Endodermal cell (in vitro differentiated cells): ENCODE data around the gene CYP19A1. TPM values are rescaled to one million over a fixed set of nuclear protein-coding genes. Genes with fewer than 3 reads are reported as not detected.

ENCODE experiments used
- DNase-seq: peaks from one replicate; pipeline ENCODE4 v3.0.0-alpha.2; 2017
- H3K27ac ChIP-seq: 2 replicates; pipeline ENCODE4 v1.5.1; 2013; ENCODE audit warnings: mild to moderate bottlenecking, low read depth, low read length, moderate library complexity
- H3K27me3 ChIP-seq: 2 replicates; pipeline ENCODE4 v1.6.1; 2013; ENCODE audit warnings: mild to moderate bottlenecking, low read length, moderate library complexity; ENCODE audit not compliant: insufficient read depth, control insufficient read depth, poor library complexity, severe bottlenecking
- H3K36me3 ChIP-seq: 2 replicates; pipeline ENCODE4 v1.7.0; 2013; ENCODE audit warnings: mild to moderate bottlenecking, low read length, moderate library complexity; ENCODE audit not compliant: control insufficient read depth, insufficient read depth
- H3K4me1 ChIP-seq: one replicate; pipeline ENCODE4 v1.7.0; 2013; ENCODE audit warnings: low read length; ENCODE audit not compliant: control insufficient read depth, insufficient read depth
- H3K4me3 ChIP-seq: 2 replicates; pipeline ENCODE4 v1.5.1; 2013; ENCODE audit warnings: mild to moderate bottlenecking, low read length, moderate library complexity
- H3K9ac ChIP-seq: 2 replicates; pipeline ENCODE4 v1.6.1; 2013; ENCODE audit warnings: mild to moderate bottlenecking, low read length, moderate library complexity; ENCODE audit not compliant: poor library complexity, severe bottlenecking; ENCODE audit errors: extremely low read depth
- H3K9me3 ChIP-seq: 2 replicates; pipeline ENCODE4 v1.6.1; 2013; ENCODE audit warnings: mild to moderate bottlenecking, low read length, moderate library complexity; ENCODE audit not compliant: control insufficient read depth
- H3K27ac Mint-ChIP-seq: 2 replicates; pipeline ENCODE4 v1.8.0; 2020; ENCODE audit warnings: mixed read lengths
- H3K27me3 Mint-ChIP-seq: 2 replicates; pipeline ENCODE4 v1.8.0; 2021; ENCODE audit warnings: mild to moderate bottlenecking, mixed read lengths; ENCODE audit not compliant: insufficient read depth
- H3K36me3 Mint-ChIP-seq: 2 replicates; pipeline ENCODE4 v1.8.0; 2020; ENCODE audit warnings: low read depth, mixed read lengths
- H3K4me1 Mint-ChIP-seq: 2 replicates; pipeline ENCODE4 v1.8.0; 2020; ENCODE audit warnings: mixed read lengths
- H3K4me3 Mint-ChIP-seq: 2 replicates; pipeline ENCODE4 v1.8.0; 2020; ENCODE audit warnings: mild to moderate bottlenecking, moderate library complexity, mixed read lengths
- H3K9me3 Mint-ChIP-seq: 2 replicates; pipeline ENCODE4 v1.8.0; 2020; ENCODE audit warnings: mild to moderate bottlenecking, mixed read lengths
- WGBS, 2 experiments: methylation state at CpG; one replicate each; pipeline versions ENCODE4 v1.1.5 to v1.1.7; 2013; ENCODE audit warnings: missing lambda C conversion rate in 2 of 2, mixed read lengths in 1 of 2; ENCODE audit not compliant: insufficient coverage in 1 of 2, insufficient read length in 1 of 2; 5-methylcytosine and 5-hydroxymethylcytosine counted together
- total RNA-seq, 2 donors: library from RNA; stranded (reverse); fragmentation: NEBNext Ultra II Directional in 1 of 2; extraction: Animal tissue kit (Norgen Biotek cat#: 25700) in 1 of 2; gene quantifications; 2 replicates in 1 of 2; 3 replicates in 1 of 2; pipeline ENCODE4 v1.2.1, GENCODE V29; 2021
- TF ChIP-seq, protein P1 (sequence below): fragments of 200-600 bp; sonication (generic); conservative IDR thresholded peaks from 2 replicates; pipeline ENCODE4 v1.5.0; 2021; ENCODE audit warnings: antibody characterized with exemption, mild to moderate bottlenecking

Gene CYP19A1
- total RNA-seq, 2 donors from 2014 or later, result not detected

DNA sequence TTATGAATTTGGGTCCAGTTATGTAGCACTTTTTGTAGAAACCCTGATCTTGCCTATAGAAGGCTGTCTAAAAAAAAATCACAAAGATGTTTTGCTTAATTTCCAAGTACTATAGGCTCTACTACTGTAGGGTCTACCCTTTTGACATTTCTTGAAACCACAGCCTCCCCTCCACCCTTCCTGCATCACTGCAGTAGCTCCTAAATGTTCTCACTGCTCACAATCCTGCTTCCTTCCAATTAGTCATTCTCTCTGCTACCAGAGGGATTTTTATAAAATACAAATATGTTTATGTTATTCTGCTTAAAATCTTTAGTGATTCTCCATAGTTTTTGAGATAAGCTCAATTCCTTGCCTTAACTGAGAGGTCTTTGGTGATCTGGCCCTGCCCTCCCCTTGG is 114.0 kb downstream of the CYP19A1 start:
- Mint-ChIP-seq H3K9me3 (no peaks in the 10 kb centered on the region), H3K4me3 (no peak overlapping the region), H3K27me3 (peaks cover 3% of the 10 kb centered on the region), H3K4me1 (peaks cover 6% of the 10 kb centered on the region), H3K36me3 (no peaks in the 10 kb centered on the region), H3K27ac (no peak overlapping the region)
- H3K9ac ChIP-seq, result no peak overlapping the region
- no peaks in the 10 kb centered on the region for H3K9me3 ChIP-seq
- no peaks in the 10 kb centered on the region for H3K36me3 ChIP-seq
- no peaks in the 10 kb centered on the region for H3K27me3 ChIP-seq
- TF ChIP-seq, protein P1, sequence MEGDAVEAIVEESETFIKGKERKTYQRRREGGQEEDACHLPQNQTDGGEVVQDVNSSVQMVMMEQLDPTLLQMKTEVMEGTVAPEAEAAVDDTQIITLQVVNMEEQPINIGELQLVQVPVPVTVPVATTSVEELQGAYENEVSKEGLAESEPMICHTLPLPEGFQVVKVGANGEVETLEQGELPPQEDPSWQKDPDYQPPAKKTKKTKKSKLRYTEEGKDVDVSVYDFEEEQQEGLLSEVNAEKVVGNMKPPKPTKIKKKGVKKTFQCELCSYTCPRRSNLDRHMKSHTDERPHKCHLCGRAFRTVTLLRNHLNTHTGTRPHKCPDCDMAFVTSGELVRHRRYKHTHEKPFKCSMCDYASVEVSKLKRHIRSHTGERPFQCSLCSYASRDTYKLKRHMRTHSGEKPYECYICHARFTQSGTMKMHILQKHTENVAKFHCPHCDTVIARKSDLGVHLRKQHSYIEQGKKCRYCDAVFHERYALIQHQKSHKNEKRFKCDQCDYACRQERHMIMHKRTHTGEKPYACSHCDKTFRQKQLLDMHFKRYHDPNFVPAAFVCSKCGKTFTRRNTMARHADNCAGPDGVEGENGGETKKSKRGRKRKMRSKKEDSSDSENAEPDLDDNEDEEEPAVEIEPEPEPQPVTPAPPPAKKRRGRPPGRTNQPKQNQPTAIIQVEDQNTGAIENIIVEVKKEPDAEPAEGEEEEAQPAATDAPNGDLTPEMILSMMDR, result no peak
- no peak overlapping the region for H3K4me3 ChIP-seq
- H3K27ac ChIP-seq, result no peak overlapping the region
- DNase-seq, result no peak
- H3K4me1 ChIP-seq, result no peaks in the 10 kb centered on the region

DNA sequence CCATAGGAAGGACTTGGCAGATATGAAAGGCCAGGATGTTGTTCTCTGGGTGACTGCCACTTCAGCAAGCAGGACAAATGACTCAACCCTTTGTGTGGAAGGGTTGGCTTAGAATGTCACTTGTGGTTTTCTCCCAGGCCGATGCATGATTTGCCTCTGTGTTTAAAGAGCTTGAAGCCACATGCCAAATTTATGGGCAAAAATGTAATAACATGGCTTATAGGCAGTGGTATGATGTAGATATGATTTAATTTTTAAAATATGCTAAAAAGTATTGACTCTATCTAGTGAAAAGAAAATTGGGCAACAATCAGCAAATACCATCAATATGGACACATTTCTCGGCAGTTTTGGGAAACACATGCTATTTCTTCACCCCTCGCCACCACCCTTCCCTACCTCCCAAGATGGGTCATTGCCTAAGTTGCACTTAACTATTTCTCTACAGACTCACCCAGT is 114.6 kb downstream of the CYP19A1 start:
- Histone ChIP-seq H3K4me3 (no peak overlapping the region), H3K9me3 (no peaks in the 10 kb centered on the region), H3K36me3 (no peaks in the 10 kb centered on the region), H3K27ac (no peak overlapping the region), H3K9ac (no peak overlapping the region), H3K4me1 (no peaks in the 10 kb centered on the region), H3K27me3 (no peaks in the 10 kb centered on the region)
- no peak overlapping the region for H3K4me3 Mint-ChIP-seq
- 93% methylated on average over 3 of the region's 3 CpGs; no CpG with 5 or more reads in 1 of the 2 experiments for WGBS, 2 experiments
- H3K36me3 Mint-ChIP-seq, result no peaks in the 10 kb centered on the region
- no peak overlapping the region for H3K27ac Mint-ChIP-seq
- H3K4me1 Mint-ChIP-seq, result peaks cover 6% of the 10 kb centered on the region
- TF ChIP-seq, protein P1, result no peak
- peaks cover 3% of the 10 kb centered on the region for H3K27me3 Mint-ChIP-seq
- no peaks in the 10 kb centered on the region for H3K9me3 Mint-ChIP-seq
- no peak for DNase-seq

DNA sequence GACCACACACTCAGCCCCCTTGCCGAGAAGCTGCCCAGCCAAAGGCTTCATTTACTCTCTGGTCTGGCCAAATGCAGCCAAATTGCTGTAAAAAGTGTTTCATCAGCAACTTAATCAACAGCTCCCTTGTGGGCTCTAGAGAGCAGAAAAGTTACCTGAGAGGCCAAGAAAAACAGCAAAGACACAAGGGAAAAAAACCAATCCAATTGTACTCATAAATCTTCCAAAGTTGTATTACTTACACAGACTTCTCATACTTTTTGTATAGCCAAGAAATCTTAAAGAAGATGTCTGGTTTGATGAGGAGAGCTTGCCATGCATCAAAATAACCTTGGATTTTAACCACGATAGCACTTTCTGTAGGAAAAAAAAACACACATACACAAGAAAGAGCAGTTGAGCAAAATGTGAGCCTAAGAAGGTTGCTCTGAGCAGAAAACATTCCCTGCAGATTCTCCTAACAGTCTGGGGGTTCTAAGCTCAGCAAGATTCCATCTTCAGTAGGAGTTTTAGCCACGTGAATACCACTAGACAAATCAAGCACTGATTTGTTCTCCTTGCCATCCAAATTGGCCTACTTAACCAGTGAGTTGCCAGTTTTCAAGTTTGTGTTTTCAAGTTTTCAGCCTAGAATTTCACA is 120.0 kb downstream of the CYP19A1 start:
- no peak overlapping the region for H3K4me3 Mint-ChIP-seq
- no peak overlapping the region for H3K9ac ChIP-seq
- H3K4me1 Mint-ChIP-seq, result no peaks in the 10 kb centered on the region
- no peak overlapping the region for H3K27ac ChIP-seq
- no peak for DNase-seq
- no peak overlapping the region for H3K4me3 ChIP-seq
- WGBS, 2 experiments, result 83 to 89% methylated on average over 3 of the region's 3 CpGs
- TF ChIP-seq, protein P1, result no peak
- H3K36me3 Mint-ChIP-seq, result no peaks in the 10 kb centered on the region
- no peaks in the 10 kb centered on the region for H3K9me3 ChIP-seq
- H3K36me3 ChIP-seq, result no peaks in the 10 kb centered on the region
- H3K27ac Mint-ChIP-seq, result no peak overlapping the region
- peaks cover 19% of the 10 kb centered on the region for H3K27me3 Mint-ChIP-seq
- H3K9me3 Mint-ChIP-seq, result no peaks in the 10 kb centered on the region
- H3K27me3 ChIP-seq, result peaks cover 16% of the 10 kb centered on the region
- no peaks in the 10 kb centered on the region for H3K4me1 ChIP-seq
